ENCODE results near the gene TRIP13. TPM values are rescaled to one million over a fixed set of nuclear protein-coding genes. Genes with fewer than 3 reads are reported as not detected.

TRIP13 gene
- total and polyA plus RNA-seq, 4 donors: 2.7 to 6.2 (median 3.2) TPM

GRCh38 chr5:903756-904096, 11.0 kb downstream of the TRIP13 start:
- Histone ChIP-seq H3K4me3 (no peak overlapping the region), H3K36me3 (ENCODE audit: control insufficient read depth in 4 of 4, insufficient read depth in 4 of 4, low read length in 4 of 4) (peaks cover 0 to 12% (median 4%) of the 10 kb centered on the region in 4 donors), H3K27ac (ENCODE audit: low read depth in 1 of 2, low read length in 1 of 2) (no peak overlapping the region), H3K9ac (ENCODE audit: insufficient read depth in 1 of 2, low read length in 2 of 2) (no peak overlapping the region), H3K9me3 (ENCODE audit: control insufficient read depth in 4 of 4, insufficient read depth in 3 of 4, low read length in 3 of 4) (no peaks in the 10 kb centered on the region), H3K27me3 (ENCODE audit: control insufficient read depth in 3 of 3, insufficient read depth in 3 of 3, low read length in 2 of 3) (no peaks in the 10 kb centered on the region), H3K4me1 (ENCODE audit: control insufficient read depth in 5 of 5, insufficient read depth in 5 of 5, low read length in 5 of 5) (peaks cover 0 to 3% (median 0%) of the 10 kb centered on the region in 5 donors)
- TF ChIP-seq CTCF (IDR thresholded peaks at IDR 0.05; ENCODE audit: control extremely low read depth, extremely low read depth): no peak
- ATAC-seq (ENCODE audit: insufficient read depth, low FRiP score): no peak
- 94 to 97% methylated on average over 6 of the region's 6 CpGs for WGBS, 2 donors
- no peak for DNase-seq

- TF ChIP-seq CTCF (IDR thresholded peaks at IDR 0.05; ENCODE audit: control extremely low read depth, extremely low read depth): no peak
- Histone ChIP-seq H3K4me3 (no peak overlapping the region), H3K27me3 (ENCODE audit: control insufficient read depth in 3 of 3, insufficient read depth in 3 of 3, low read length in 2 of 3) (no peaks in the 10 kb centered on the region), H3K9me3 (ENCODE audit: control insufficient read depth in 4 of 4, insufficient read depth in 3 of 4, low read length in 3 of 4) (no peaks in the 10 kb centered on the region), H3K9ac (ENCODE audit: insufficient read depth in 1 of 2, low read length in 2 of 2) (no peak overlapping the region), H3K36me3 (ENCODE audit: control insufficient read depth in 4 of 4, insufficient read depth in 4 of 4, low read length in 4 of 4) (peaks cover 0 to 12% (median 4%) of the 10 kb centered on the region in 4 donors), H3K4me1 (ENCODE audit: control insufficient read depth in 5 of 5, insufficient read depth in 5 of 5, low read length in 5 of 5) (peaks cover 0 to 3% (median 0%) of the 10 kb centered on the region in 5 donors), H3K27ac (ENCODE audit: low read depth in 1 of 2, low read length in 1 of 2) (no peak overlapping the region)
- WGBS, 2 donors: 88 to 95% methylated on average over 12 of the region's 12 CpGs
- DNase-seq (no peak), ATAC-seq (ENCODE audit: insufficient read depth, low FRiP score) (no peak)
Observed at GRCh38 chr5:905139-905642, 12.5 kb downstream of the TRIP13 start.

- no peaks in the 10 kb centered on the region for H3K27me3 ChIP-seq (ENCODE audit: control insufficient read depth in 3 of 3, insufficient read depth in 3 of 3, low read length in 2 of 3)
- 96 to 98% methylated on average over 7 of the region's 7 CpGs for WGBS, 2 donors
- H3K4me3 ChIP-seq: no peak overlapping the region
- DNase-seq (no peak), ATAC-seq (ENCODE audit: insufficient read depth, low FRiP score) (no peak)
- H3K9ac ChIP-seq (ENCODE audit: insufficient read depth in 1 of 2, low read length in 2 of 2): no peak overlapping the region
- no peaks in the 10 kb centered on the region for H3K9me3 ChIP-seq (ENCODE audit: control insufficient read depth in 4 of 4, insufficient read depth in 3 of 4, low read length in 3 of 4)
- no peak overlapping the region for H3K27ac ChIP-seq (ENCODE audit: low read depth in 1 of 2, low read length in 1 of 2)
- no peaks in the 10 kb centered on the region for H3K4me1 ChIP-seq (ENCODE audit: control insufficient read depth in 5 of 5, insufficient read depth in 5 of 5, low read length in 5 of 5)
- TF ChIP-seq CTCF (IDR thresholded peaks at IDR 0.05; ENCODE audit: control extremely low read depth, extremely low read depth): no peak
- peaks cover 0 to 12% (median 4%) of the 10 kb centered on the region in 4 donors for H3K36me3 ChIP-seq (ENCODE audit: control insufficient read depth in 4 of 4, insufficient read depth in 4 of 4, low read length in 4 of 4)
Observed at GRCh38 chr5:907366-907910, 14.8 kb downstream of the TRIP13 start.

- no peak overlapping the region for H3K4me3 ChIP-seq
- H3K9ac ChIP-seq (ENCODE audit: insufficient read depth in 1 of 2, low read length in 2 of 2): no peak overlapping the region
- no peaks in the 10 kb centered on the region for H3K9me3 ChIP-seq (ENCODE audit: control insufficient read depth in 4 of 4, insufficient read depth in 3 of 4, low read length in 3 of 4)
- peaks cover 0 to 12% (median 4%) of the 10 kb centered on the region in 4 donors for H3K36me3 ChIP-seq (ENCODE audit: control insufficient read depth in 4 of 4, insufficient read depth in 4 of 4, low read length in 4 of 4)
- DNase-seq (no peak), ATAC-seq (ENCODE audit: insufficient read depth, low FRiP score) (no peak)
- H3K27ac ChIP-seq (ENCODE audit: low read depth in 1 of 2, low read length in 1 of 2): no peak overlapping the region
- H3K27me3 ChIP-seq (ENCODE audit: control insufficient read depth in 3 of 3, insufficient read depth in 3 of 3, low read length in 2 of 3): no peaks in the 10 kb centered on the region
- no peaks in the 10 kb centered on the region for H3K4me1 ChIP-seq (ENCODE audit: control insufficient read depth in 5 of 5, insufficient read depth in 5 of 5, low read length in 5 of 5)
- WGBS, 2 donors: 96% methylated on average over 16 of the region's 16 CpGs
- no peak for TF ChIP-seq CTCF (IDR thresholded peaks at IDR 0.05; ENCODE audit: control extremely low read depth, extremely low read depth)
Observed at GRCh38 chr5:908172-908571, 15.5 kb downstream of the TRIP13 start.
